ENCODE results near the gene SPSB4.

GRCh38 chr3:141105828-141106628 is 54.9 kb downstream of the SPSB4 start:
- TF ChIP-seq CTCF (IDR thresholded peaks at IDR 0.05; ENCODE audit: insufficient read depth, low read length, poor library complexity, severe bottlenecking) = peak; percentile 74
- no peak for TF ChIP-seq EZH2phosphoT487 (conservative IDR thresholded peaks at IDR 0.05; ENCODE audit: low read length)
